PC-3 (cell line): ENCODE results near the gene SAMD13.

Experiments
- CTCF ChIP-seq: fragments of 300-600 bp; sonication (generic); conservative IDR thresholded peaks from 2 replicates; pipeline ENCODE4 v1.5.1; 2017; ENCODE audit warnings: antibody characterized with exemption, low read depth, mild to moderate bottlenecking, low read length
- EZH2 ChIP-seq: fragments of 300-600 bp; sonication (generic); IDR thresholded peaks from one replicate; pipeline ENCODE4 v1.6.1; 2017; ENCODE audit warnings: antibody characterized with exemption, mild to moderate bottlenecking, low read length; ENCODE audit not compliant: unreplicated experiment
- EZH2phosphoT487 ChIP-seq: fragments of 300-600 bp; sonication (generic); IDR thresholded peaks from 2 replicates; pipeline ENCODE4 v1.6.1; 2018; ENCODE audit warnings: mild to moderate bottlenecking, antibody characterized with exemption, low read length, borderline replicate concordance

GRCh38 chr1:84259376-84259775, 42.1 kb upstream of the SAMD13 start:
- TF ChIP-seq CTCF (no peak), EZH2phosphoT487 (no peak), EZH2 (no peak)
